Gastroesophageal sphincter (tissue), 3 donors: ENCODE measurements around the gene TMEM131L.

Source experiments
- EP300 ChIP-seq: sonication (generic); formaldehyde crosslinking; IDR thresholded peaks from one replicate; pipeline ENCODE4 v1.6.1; 2017; ENCODE audit warnings: antibody characterized with exemption, mild to moderate bottlenecking
- POLR2A ChIP-seq, 2 donors: fragments of 450-650 bp; IDR thresholded peaks; one replicate each; pipeline ENCODE4 v1.6.1; 2017; ENCODE audit warnings: antibody characterized with exemption in 2 of 2, mild to moderate bottlenecking in 2 of 2, moderate library complexity in 1 of 2
- POLR2AphosphoS5 ChIP-seq: sonication (generic); formaldehyde crosslinking; IDR thresholded peaks from one replicate; pipeline ENCODE4 v1.6.1; 2017; ENCODE audit warnings: antibody characterized with exemption
- TF ChIP-seq, protein P1 (sequence below), 4 experiments: fragments of 200-600 bp in 2 of 4; fragments of 450-650 bp in 2 of 4; sonication (generic) in 1 of 4; IDR thresholded peaks; one replicate each; pipeline ENCODE4 v1.5.1; 2017 to 2019; ENCODE audit warnings: antibody characterized with exemption in 4 of 4, mild to moderate bottlenecking in 2 of 4, moderate library complexity in 2 of 4

DNA sequence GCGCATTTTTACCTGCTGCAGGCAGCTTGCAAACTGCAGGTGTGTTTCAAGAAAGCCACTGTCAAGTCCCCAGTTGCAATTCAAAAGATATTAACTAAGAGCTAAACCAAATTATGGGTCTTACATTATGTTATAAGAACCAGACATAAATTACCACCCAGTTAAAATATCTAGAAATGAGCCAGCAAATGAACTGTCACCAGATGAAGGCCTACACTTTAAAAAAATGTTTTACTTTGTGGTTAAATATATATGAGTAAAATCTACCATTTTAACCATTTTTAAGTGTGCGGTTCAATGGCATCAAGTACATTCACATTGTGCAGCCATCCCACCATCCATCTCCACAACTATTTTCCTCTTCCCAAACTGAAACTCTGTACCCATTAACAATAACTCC is 32.0 kb upstream of the TMEM131L start:
- TF ChIP-seq, protein P1, sequence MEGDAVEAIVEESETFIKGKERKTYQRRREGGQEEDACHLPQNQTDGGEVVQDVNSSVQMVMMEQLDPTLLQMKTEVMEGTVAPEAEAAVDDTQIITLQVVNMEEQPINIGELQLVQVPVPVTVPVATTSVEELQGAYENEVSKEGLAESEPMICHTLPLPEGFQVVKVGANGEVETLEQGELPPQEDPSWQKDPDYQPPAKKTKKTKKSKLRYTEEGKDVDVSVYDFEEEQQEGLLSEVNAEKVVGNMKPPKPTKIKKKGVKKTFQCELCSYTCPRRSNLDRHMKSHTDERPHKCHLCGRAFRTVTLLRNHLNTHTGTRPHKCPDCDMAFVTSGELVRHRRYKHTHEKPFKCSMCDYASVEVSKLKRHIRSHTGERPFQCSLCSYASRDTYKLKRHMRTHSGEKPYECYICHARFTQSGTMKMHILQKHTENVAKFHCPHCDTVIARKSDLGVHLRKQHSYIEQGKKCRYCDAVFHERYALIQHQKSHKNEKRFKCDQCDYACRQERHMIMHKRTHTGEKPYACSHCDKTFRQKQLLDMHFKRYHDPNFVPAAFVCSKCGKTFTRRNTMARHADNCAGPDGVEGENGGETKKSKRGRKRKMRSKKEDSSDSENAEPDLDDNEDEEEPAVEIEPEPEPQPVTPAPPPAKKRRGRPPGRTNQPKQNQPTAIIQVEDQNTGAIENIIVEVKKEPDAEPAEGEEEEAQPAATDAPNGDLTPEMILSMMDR (IDR thresholded peaks at IDR 0.05) = no peak
- TF ChIP-seq EP300 (no peak), POLR2A (IDR thresholded peaks at IDR 0.05) (no peak), POLR2AphosphoS5 (no peak)
